Embryonic facial prominence (tissue), 1 donor: ENCODE measurements around the gene USHBP1.

ENCODE experiments used
- DNase-seq: peaks from one replicate; pipeline ENCODE4 v3.0.0-alpha.2; 2016; ENCODE audit errors: extremely low spot score

Gene USHBP1

DNA sequence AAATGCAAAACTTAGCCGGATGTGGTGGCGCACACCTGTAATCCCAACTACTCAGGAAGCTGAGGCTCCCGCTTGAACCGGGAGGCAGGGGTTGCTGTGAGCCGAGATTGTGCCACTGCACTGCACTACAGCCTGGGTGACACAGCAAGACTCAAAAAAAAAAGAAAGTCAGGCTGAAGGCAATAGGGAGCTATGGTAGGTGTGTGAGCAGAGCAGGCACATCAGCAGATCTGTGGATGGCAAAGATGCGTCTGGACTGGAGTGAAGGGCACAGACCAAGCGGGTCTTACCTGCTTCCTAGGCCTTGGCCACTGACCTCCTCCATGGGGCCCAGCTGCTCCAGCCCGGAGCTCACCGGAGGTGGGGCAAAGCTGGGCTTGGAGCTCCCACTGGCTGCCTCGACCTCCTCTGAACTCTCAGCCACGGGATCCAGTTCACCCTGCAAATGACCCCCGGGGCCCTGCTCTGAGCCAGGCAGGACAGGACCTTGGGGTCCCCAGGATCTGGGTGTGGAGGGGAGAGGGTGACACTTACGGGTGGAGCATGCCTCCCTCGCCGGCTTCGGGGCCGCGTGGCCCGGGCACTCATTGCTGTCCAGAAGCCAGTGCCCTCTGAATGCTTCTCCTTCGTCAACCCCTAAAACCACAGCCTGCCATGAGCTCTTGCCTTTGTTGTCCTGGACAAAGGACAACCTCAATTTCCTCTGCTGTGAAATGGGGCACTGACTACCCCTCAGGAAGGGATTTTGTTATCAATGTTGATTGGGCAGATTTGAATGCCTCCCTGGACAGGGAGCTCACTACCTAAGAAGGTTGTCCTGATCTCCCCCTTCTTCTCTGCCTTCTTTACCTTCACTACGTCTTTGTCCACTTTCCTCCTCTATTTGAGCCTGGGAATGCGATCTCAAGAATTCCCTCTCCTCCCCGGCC, 569 bp downstream of the USHBP1 start:
- no peak for DNase-seq

DNA sequence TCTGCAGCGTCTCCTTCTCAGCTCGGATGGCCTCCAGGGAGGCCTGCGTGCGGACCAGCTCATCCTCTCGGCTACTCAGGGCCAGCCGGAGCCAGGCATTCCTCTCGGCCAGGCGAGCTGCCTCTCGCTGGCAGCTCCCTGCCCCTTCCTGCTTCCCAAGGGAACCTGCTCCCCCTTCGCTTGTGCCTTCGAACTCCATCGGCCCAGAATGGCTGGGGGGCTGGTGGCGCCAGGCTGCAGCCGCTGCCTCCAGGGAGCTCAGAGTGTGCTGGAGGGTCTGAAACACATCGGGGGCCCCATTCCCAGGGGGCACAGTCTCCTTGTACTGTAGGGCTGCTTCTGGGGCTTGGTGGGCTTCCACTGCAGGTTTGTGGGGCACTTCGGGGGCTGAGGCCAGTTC, 2.0 kb downstream of the USHBP1 start:
- DNase-seq, result no peak

DNA sequence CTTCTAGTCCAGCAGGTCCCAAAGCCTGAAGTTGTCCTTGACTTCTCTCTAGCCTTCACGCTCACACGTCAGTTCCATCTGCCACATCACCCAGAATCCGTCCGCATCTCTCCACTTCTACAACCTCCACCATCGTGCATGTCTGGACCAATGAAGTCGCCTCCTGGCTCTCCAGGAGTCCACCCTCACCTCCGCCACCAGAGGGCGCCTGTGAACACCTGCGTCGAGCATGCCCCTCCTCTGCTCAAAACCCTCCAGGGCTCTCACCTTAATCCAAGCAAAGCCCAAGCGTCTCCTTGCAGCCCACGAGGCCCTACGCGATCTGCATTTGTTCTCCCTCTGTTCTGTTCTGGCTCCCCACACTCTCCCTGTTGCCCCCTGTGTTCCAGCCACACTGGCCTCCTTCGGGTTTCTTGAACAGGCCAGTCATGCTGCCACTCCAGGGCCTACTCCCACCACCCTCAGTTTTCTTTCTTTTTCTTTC, 3.7 kb downstream of the USHBP1 start:
- no peak for DNase-seq

DNA sequence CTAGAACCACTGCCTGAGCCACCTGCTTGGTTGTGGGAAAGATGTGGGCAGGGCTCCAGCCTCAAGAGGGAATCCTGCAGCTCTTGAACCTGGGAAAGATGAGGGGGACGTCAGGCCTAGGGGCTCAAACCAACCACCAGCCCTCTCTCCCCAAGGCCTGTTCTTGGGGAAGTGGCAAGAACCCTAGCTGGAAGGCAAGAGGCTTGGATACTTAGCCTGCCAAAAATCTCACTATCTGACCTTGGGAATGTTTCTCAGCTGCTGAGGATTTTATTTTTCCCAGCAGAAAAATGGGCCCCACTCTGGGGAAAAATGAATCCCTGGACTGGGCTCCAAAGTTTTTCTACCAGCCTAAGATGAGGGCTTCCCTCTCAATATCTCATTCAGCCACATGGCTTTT, 4.6 kb downstream of the USHBP1 start:
- DNase-seq, result no peak

DNA sequence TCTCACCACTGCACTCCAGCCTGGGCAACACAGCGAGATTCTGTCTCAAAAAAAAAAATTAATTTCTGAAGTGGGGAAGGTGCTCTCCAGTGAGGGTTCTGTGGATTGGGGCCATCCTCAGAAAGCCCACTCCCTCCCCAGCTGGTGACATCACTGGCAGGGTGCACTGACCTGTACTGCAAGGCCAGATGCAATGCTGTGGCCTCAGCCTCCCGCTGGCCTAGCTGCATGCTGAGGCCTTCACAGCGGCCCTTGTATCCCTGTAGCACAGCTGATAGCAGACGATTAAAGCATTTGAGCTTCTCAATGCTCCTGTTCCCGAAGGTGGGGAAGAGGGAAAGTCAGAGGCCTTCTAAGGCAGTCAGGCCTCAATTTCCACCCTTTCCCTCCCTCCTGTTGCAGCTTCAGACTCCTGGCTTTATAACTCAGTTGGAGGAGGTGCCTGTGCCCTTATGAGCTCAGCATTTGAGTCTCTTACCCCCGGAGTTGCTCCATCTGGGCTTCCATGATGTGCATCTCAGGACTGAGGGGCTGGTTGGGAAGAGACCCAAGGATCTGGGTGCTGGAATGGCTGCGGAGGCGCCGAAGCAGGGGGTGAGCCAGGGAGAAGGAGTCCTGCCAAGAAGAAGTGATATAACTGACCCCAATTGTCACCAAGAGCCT, 5.3 kb downstream of the USHBP1 start:
- DNase-seq, result no peak

DNA sequence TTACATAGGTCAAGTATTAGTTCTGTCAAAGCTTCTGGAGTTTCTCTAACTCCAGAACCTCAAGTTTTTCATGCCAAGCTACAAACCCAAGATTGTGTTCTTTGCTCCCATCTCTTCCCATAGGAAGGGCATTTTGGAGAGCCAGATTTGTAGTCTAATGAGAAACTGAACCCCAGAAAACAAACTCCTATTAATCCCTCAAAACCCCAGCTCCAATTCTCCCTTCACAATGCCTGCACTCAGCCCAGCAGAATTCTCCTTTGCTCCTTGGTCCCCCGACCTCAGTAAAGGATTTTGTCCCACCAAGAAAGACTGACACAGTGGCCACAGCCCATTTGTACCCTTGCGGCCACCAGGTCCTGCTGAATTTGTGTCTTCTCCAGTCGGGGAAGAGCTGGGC, 8.4 kb downstream of the USHBP1 start:
- no peak for DNase-seq

DNA sequence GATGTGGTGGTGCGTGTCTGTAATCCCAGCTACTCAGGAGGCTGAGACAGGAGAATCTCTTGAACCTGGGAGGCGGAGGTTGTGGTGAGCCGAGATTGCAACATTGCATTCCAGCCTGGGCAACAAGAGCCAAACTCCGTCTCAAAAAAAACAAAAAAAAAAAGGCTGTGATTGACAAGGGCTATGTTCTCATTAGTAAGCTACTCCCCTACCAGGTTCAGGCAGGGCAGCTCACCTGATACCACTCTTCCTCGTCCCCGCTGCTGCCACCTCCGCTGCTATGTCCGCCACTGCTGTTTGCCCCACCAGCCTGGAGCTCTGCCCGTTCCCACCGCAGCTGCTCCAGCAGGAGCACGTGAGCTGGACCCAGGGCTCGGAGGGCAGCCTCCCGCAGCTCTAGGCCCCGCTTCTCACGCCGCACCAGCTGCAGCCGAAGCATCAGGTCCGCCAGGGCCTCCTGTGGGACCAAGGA, 9.4 kb downstream of the USHBP1 start:
- no peak for DNase-seq

DNA sequence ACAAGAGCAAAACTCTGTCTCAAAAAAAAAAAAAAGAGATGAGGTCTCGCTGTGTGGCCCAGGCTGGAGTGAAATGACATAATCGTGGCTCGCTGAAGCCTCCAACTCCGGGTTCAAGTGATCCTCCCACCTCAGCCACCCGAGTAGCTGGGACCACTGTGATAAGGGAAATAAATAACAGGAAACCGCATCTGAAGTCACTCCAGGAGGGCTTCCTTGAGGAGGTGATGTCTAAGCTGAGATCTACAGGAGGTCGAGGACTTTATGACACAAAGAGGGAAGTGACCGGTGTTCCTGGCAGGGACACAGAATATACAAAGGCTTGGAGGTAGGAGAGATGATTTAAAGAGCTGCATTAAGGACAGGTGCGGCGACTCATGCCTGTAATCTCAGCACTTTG, 9.9 kb downstream of the USHBP1 start:
- no peak for DNase-seq

DNA sequence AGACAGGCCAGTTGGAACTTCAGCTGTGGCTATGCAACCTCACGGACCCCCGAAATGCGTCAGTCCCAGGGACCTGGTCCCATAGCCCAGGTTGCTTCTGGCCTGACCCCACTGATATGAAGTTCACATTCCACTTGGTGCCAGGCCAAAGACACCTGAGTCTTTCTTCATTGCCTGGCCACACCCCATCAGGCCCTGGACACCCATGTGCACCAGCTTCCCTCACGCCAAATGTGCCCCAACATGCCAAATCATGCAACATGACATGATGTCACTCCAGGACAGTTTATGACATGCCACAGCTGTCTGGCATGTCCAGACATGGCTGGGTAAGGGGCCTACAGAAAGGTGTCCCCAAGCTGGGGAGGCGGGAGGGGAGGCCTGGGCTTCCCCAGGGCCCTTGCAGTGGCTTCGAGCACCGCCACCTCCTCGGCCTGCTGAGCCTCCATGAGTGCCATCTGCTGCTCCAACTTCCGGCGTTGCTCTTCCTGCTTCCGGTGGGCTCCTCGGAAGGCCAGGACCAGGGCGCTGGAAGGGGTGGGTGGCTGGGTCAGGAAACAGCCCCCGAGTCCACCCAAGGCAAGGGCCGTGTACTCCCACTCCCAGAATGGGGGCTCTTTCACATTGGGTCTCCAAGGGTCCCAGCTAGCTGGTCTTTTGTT, 14.5 kb downstream of the USHBP1 start:
- DNase-seq, result no peak

DNA sequence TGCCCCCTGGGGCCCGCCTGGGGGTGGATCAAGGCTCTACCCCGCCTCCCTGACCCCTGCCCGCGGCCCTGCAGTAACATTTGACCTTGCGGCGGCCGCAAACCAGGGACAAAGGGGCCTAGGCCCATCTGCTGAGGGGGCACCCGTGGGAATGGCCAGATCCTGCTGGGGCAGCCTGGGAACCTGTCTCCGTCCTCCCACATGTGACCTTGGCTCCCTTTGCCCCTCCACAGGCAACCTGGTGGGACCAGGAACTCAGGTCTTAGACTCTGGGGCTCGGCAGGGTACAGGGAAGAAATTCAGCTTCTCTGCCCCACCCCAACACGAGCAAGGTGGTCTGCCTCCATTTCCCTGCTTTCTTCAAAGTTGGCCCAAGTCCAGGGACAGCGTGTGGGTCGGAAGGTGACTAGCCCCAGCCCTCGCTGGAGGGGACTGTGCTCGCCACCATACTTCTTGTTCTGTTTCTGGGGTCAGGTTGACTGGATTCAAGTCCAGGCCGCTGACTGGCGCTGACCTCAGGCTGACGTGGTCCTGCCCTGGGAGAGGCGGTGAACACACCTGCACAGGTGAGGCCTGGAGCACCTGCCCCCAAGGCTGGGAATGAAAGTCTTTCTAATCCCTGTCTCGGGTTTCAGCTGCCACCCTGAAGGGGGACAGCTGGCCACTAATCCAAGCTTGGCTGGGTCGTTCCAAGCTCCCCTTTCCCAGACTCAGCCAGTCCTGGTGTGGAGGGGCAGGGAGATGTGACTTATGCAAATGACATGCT, 16.4 kb downstream of the USHBP1 start:
- no peak for DNase-seq

DNA sequence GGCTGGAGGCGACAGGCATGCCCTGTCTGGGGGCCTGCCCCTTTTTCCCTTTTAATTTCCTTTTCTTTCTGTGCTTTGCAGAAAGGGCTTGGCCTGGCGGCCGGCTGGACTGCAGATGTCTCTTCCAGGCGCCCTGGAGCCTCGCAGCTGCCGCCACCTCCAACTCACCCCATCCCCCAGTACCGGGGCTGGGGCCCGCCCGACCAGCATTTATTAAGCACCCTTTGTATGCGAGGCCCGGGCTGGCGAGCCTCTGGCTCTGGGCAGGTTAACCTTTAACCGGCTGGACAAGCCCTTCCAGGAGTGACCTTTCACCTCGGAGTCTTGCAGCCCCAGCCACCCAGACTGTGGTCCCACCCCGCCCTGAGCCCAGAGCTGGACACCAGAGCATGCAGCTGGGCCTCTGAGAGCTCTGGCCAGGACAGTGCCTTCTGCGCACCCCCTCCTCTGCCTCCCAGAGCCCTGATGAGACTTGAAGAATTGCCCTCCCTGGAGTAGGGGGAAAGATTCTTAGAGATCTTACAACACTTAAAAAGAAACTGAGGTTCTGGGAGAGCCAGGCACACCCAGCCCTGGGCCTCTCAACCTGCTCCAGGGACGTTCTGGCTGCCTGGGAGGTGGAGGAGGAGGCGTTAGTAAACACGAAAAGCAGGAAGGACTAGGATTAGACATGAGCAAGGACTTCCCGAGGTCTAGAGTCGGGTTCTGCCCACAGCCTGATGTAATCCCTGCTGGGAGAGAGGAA, 17.7 kb downstream of the USHBP1 start:
- DNase-seq, result no peak

DNA sequence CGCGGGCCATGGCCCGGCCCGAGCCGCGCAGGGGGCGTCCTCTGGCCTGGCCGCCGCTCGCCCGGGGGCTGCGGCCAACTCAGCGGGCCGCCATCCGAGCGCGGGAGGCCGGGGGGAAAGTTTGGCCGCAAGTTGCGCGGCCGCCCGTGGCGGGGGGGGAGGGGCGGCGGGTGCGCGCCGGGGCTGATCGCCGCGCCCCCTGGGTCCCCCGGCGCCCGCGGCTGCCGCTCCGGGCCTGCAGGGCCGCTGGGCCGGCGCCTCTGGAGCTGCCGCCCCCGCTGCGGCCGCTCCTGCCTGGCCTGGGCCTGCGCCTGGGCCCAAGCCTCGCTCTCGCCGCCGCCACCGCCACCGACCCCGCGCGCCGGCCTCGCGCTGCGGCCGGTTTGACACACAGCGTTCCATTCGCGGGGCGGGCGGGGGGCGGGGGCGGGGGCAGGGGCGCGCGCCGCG, 19.0 kb downstream of the USHBP1 start, which contains the start of gene NR2F6:
Gene NR2F6 (minus strand): TSS at position 385 of the 450 bp plus-strand sequence. CDS start 699 bp downstream, outside the sequence.
- DNase-seq, result no peak

DNA sequence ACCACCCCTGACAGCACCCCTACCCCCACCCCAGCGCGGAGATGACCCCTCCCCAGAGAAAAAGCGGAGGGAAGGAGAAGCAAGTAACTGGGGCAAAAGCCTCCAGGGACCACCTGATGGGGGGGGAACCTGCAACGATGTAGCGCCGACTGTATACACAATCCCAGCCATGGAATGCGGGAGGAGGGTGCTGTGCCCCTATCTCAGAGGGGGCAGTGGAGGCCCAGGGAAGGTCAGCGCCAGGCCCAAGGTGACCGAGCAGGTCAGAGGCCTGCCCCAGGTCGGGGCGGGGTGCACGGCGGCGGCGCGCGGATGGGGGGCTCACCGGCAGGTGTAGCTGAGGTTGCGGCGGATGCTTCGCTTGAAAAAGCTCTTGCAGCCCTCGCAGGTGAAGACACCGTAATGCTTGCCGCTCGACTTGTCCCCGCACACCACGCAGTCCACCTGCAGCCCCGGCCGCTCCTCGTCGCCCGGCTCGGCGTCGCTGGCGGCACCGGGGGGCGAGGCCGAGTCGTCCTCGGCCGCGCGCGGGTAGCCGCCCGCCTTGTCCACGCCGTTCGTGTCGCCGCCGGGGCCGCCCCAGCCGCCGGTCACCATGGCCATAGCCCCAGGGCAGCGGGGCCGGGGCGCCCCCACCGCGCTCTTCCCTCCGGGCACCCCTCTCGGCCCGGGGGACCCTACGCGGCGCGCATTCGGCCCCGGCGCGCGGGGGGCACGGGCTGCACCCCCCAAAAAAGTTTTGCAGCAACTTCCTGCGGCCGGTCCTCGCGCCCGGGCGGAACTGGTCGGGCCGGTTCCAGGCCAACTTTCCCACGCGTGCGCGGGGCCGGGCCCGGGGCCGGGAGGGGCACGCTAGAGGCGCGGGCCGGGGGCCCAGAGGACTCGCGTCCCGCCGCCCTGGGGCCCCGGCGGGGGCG, 19.7 kb downstream of the USHBP1 start:
- no peak for DNase-seq

DNA sequence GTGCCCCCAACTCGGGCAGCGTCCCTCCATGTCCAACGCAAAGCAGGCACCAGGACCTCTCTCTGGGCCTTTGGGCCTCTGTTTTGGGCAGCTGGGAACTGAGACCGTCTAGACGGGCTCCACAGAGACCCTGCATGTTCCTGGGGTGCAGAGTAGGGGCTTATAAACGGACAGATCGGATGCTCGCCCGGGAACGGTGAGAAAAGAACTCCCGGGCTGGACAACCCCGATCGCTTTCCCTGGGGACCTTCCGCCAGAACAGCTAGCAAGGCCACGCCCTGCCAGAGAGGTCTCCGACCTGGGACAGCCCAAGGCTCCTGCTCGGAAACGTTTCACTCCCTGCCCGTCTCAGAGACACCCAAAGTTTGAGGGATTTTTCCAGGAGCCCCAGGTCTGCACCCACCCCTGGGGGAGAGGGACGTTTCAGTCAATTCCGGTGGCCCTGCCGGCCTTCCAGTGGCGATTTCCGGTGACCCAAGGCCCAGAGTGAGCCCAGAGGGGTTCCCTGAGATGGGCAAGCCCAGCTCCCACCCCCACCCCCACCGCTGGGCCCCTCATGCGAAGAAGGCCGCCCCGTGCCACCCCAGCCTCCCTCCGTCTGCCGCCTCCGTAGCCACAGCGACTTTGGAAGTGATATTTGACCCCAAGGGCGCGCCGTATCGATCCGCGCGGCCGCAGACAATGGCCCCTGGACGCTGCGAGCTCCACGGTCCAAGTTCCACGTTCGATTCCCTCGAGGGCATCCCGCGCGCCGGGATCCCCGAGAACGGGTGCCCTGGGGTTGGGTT, 20.5 kb downstream of the USHBP1 start:
- DNase-seq, result no peak

DNA sequence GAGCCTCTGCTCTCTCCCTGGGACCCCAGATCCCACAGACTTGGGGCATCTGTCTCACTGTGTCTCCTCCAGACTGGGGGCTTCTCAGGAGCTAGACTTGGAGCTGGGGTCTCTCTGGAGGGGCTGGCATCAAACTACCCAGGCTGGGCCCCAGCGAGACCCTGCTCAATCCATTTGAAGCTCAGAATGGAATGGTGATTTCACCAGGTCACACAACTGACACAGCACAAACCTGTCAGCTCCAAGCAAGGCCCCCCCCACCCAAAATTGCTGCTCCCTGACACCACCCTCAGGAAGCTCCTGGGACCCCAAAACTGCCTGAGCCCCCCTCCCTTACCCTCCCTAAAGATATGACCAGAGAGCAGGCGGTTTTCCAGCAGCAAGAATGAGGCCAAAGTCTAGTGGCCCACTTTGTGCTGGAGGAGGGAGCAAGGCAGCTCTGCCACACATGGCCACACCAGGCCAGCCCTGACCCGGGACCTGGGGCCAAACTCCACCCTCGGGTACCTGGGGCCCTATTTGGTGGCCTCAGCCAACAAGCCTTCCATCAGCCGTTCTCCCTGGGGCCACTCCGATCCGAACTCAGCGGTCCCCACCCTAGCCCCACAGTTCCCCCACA, 21.2 kb downstream of the USHBP1 start:
- no peak for DNase-seq

DNA sequence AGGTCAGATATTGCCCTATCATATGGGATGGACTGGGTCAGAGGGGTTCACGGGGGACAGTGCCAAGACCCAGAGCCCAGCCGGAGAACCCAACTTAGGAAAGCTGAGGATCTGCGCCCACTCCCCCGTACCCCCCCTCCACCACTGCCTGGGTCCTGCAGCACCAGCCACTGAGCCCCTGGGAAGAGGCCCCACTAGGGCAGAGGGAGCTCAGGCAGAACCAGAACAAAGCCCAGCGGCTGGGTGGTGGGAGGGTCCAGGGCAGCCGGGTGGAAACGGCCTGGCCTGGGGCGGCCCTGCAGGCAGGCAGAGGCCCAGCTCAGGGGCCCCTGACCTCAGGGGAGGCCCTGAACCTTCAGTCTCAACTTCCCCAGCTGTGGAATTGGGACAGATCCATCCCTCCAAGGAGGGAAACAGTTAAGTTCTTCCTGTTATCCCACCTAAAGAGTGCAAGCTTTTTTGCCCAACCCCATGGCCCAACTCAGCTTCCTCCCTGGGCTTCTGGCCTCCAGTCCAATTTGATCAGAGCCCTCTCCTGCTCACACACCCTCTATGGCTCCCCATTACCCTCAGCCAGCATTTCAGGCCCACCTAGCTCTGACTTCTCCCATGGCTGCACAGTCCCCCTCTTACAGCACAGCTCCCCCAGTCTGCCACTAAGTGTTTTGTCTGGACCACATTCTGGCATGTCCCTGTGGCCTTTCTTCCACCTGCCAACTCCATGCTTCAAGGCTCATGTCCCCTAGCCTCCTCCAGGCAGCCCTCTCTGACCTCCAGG, 21.9 kb downstream of the USHBP1 start:
- no peak for DNase-seq

DNA sequence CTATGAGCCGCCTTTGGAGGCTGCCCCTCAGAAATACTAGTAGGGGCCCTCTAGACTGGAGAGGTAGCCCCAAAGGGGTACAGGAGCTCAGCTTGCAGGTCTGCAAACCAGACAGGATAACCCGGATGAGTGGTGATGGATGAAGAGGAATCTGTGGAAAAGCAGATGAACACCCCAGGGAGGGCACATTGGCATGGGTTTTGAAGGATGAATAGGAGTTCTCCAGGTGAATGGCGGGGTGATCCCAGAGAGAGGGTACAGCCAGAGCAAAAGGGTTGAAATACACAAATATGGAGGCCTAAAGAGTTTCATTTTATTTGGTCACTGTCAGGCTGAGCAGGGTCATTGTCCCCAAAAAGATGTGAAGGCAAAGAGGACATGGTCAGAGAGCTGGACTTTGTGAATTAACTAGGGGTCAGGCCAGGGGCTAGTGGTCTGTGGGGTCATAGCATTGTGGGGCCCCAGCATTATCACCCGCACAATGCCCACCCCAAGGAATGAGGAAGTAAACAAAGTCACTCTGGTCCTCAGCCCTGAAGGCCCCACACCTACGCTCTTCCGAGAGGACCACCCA, 23.6 kb downstream of the USHBP1 start:
- no peak for DNase-seq
